H1 (cell line): ENCODE results near the gene RNF31. TPM values are rescaled to one million over a fixed set of nuclear protein-coding genes. Genes with fewer than 3 reads are reported as not detected.

Experiments used
- CTCF ChIA-PET: fragments of 300-600 bp; sonication (Branson Sonifier 250); formaldehyde crosslinking; loops from one replicate; lab custom pipeline; 2021; ENCODE audit not compliant: partially characterized antibody; lab: Charles Lee
- POLR2A ChIA-PET: fragments of 300-600 bp; sonication (Branson Sonifier 250); formaldehyde crosslinking; loops from one replicate; lab custom pipeline; 2021; ENCODE audit warnings: inconsistent platforms; ENCODE audit not compliant: partially characterized antibody; lab: Charles Lee
- DNase-seq, 2 experiments: peaks; one replicate each; pipeline versions ENCODE4 v3.0.0 to v3.0.0-alpha.2; 2010 to 2022; ENCODE audit warnings: low spot score in 2 of 2, low read depth in 1 of 2, mixed read lengths in 1 of 2
- FAIRE-seq: peaks from 2 replicates; lab custom pipeline; 2011; peaks lifted over from hg19 to GRCh38; lab: Jason Lieb, UNC
- H2AFZ ChIP-seq: 2 replicates; pipeline ENCODE4 v1.8.1; 2012; ENCODE audit warnings: low read length, inconsistent platforms
- H2AK5ac ChIP-seq: 2 replicates; pipeline ENCODE4 v1.6.1; 2013; ENCODE audit warnings: low read depth, low read length
- H2BK120ac ChIP-seq: replicated peaks from 2 replicates; pipeline ENCODE3; 2013; ENCODE audit warnings: low read depth, low read length, inconsistent platforms
- H2BK12ac ChIP-seq: 2 replicates; pipeline ENCODE4 v1.6.1; 2013; ENCODE audit warnings: low read depth, low read length
- H2BK15ac ChIP-seq: 2 replicates; pipeline ENCODE4 v1.6.1; 2013; ENCODE audit warnings: low read length
- H2BK20ac ChIP-seq: 2 replicates; pipeline ENCODE4 v1.6.1; 2013; ENCODE audit warnings: low read length
- H2BK5ac ChIP-seq: 2 replicates; pipeline ENCODE4 v1.6.1; 2013; ENCODE audit warnings: low read depth, low read length
- H3K14ac ChIP-seq: 2 replicates; pipeline ENCODE4 v1.6.1; 2013; ENCODE audit warnings: inconsistent platforms; ENCODE audit not compliant: insufficient read length
- H3K18ac ChIP-seq: 2 replicates; pipeline ENCODE4 v1.6.1; 2013; ENCODE audit warnings: low read length; ENCODE audit errors: extremely low read depth
- H3K23ac ChIP-seq: 2 replicates; pipeline ENCODE4 v1.6.1; 2013; ENCODE audit warnings: inconsistent platforms; ENCODE audit not compliant: insufficient read length
- H3K23me2 ChIP-seq: 2 replicates; pipeline ENCODE4 v1.6.1; 2013; ENCODE audit warnings: low read depth, low read length
- H3K27ac ChIP-seq: 2 replicates; pipeline ENCODE4 v1.6.1; 2011; ENCODE audit warnings: low read depth, low read length, inconsistent platforms
- H3K27me3 ChIP-seq, 4 experiments: replicated peaks in 1 of 4; 1 replicate in 1 of 4; 2 replicates in 3 of 4; pipeline versions ENCODE4 v1.6.1 to v1.8.1; 2011 to 2013; ENCODE audit warnings: low read length in 3 of 4, mild to moderate bottlenecking in 3 of 4, inconsistent platforms in 2 of 4, mixed read lengths in 2 of 4, moderate library complexity in 1 of 4; ENCODE audit not compliant: control insufficient read depth in 3 of 4, insufficient read depth in 3 of 4; ENCODE audit errors: extremely low read depth in 1 of 4
- H3K36me3 ChIP-seq, 4 experiments: 2 replicates each; pipeline versions ENCODE4 v1.6.1 to v1.8.1; 2011 to 2013; ENCODE audit warnings: mild to moderate bottlenecking in 4 of 4, low read length in 3 of 4, moderate library complexity in 2 of 4, control low read depth in 1 of 4, inconsistent platforms in 1 of 4; ENCODE audit not compliant: insufficient read depth in 4 of 4, control insufficient read depth in 2 of 4
- H3K4ac ChIP-seq: replicated peaks from 2 replicates; pipeline ENCODE3; 2013; ENCODE audit warnings: low read length, low read depth, mixed read lengths, inconsistent platforms; ENCODE audit not compliant: insufficient read length
- H3K4me1 ChIP-seq, 4 experiments: replicated peaks in 1 of 4; 1 replicate in 1 of 4; 2 replicates in 3 of 4; pipeline versions ENCODE4 v1.6.1 to v1.8.1; 2011 to 2013; ENCODE audit warnings: low read length in 3 of 4, inconsistent platforms in 2 of 4, mixed read lengths in 1 of 4; ENCODE audit not compliant: insufficient read depth in 4 of 4, control insufficient read depth in 3 of 4
- H3K4me2 ChIP-seq, 2 experiments: 2 replicates each; pipeline versions ENCODE4 v1.6.1 to v1.8.1; 2011 to 2013; ENCODE audit warnings: low read depth in 2 of 2, low read length in 2 of 2, control low read depth in 1 of 2, inconsistent platforms in 1 of 2, mild to moderate bottlenecking in 1 of 2; ENCODE audit not compliant: insufficient read depth in 1 of 2
- H3K4me3 ChIP-seq, 4 experiments: fragments of 200-600, 300-600 bp in 1 of 4; sonication (generic), shearing (Covaris generic), sonication (Bioruptor Twin) in 1 of 4; 2 replicates each; pipeline versions ENCODE4 v1.5.1 to v1.8.1; 2011 to 2016; ENCODE audit warnings: low read length in 4 of 4, low read depth in 3 of 4, control low read depth in 2 of 4, inconsistent platforms in 2 of 4, mild to moderate bottlenecking in 2 of 4, mixed read lengths in 1 of 4, moderate library complexity in 1 of 4; ENCODE audit not compliant: insufficient read depth in 2 of 4; ENCODE audit errors: extremely low read depth in 1 of 4
- H3K56ac ChIP-seq: replicated peaks from 2 replicates; pipeline ENCODE3; 2013; ENCODE audit warnings: low read depth, mild to moderate bottlenecking, mixed read lengths, low read length, inconsistent platforms; ENCODE audit not compliant: insufficient read length
- H3K79me1 ChIP-seq: 2 replicates; pipeline ENCODE4 v1.6.1; 2013; ENCODE audit warnings: low read depth, low read length, control low read depth
- H3K79me2 ChIP-seq, 2 experiments: 2 replicates each; pipeline versions ENCODE4 v1.6.1 to v1.8.1; 2012 to 2013; ENCODE audit warnings: low read length in 2 of 2, mild to moderate bottlenecking in 2 of 2, inconsistent platforms in 1 of 2; ENCODE audit not compliant: insufficient read depth in 2 of 2, control insufficient read depth in 1 of 2
- H3K9ac ChIP-seq, 4 experiments: replicated peaks in 1 of 4; 1 replicate in 1 of 4; 2 replicates in 3 of 4; pipeline versions ENCODE4 v1.6.1 to v1.8.1; 2011 to 2013; ENCODE audit warnings: low read depth in 3 of 4, low read length in 3 of 4, control low read depth in 2 of 4, mild to moderate bottlenecking in 2 of 4, moderate library complexity in 2 of 4, inconsistent platforms in 1 of 4; ENCODE audit errors: extremely low read depth in 1 of 4
- H3K9me3 ChIP-seq, 2 experiments: 2 replicates each; pipeline versions ENCODE4 v1.6.1 to v1.8.1; 2012 to 2013; ENCODE audit warnings: mild to moderate bottlenecking in 2 of 2, moderate library complexity in 2 of 2, control low read depth in 1 of 2, inconsistent platforms in 1 of 2, low read depth in 1 of 2, low read length in 1 of 2, mixed read lengths in 1 of 2; ENCODE audit not compliant: insufficient read depth in 2 of 2
- H4K20me1 ChIP-seq, 2 experiments: replicated peaks in 1 of 2; 2 replicates each; pipeline versions ENCODE3 to v1.8.1; 2011 to 2013; ENCODE audit warnings: inconsistent platforms in 2 of 2, low read length in 2 of 2, mild to moderate bottlenecking in 1 of 2; ENCODE audit not compliant: insufficient read depth in 2 of 2, control insufficient read depth in 1 of 2
- H4K5ac ChIP-seq: 2 replicates; pipeline ENCODE4 v1.6.1; 2013; ENCODE audit warnings: low read length, low read depth, mixed read lengths, inconsistent platforms; ENCODE audit not compliant: insufficient read length
- H4K8ac ChIP-seq: 2 replicates; pipeline ENCODE4 v1.8.0; 2013; ENCODE audit warnings: mild to moderate bottlenecking, moderate library complexity, low read length, inconsistent platforms; ENCODE audit not compliant: insufficient read depth; ENCODE audit errors: extremely low read depth
- H4K91ac ChIP-seq: replicated peaks from 2 replicates; pipeline ENCODE3; 2013; ENCODE audit warnings: low read length, mixed read lengths, inconsistent platforms; ENCODE audit not compliant: insufficient read length
- POLR2A ChIP-seq, 2 experiments: IDR thresholded peaks; 1 replicate in 1 of 2; 2 replicates in 1 of 2; pipeline ENCODE4 v1.6.1; 2011; ENCODE audit warnings: low read depth in 2 of 2, low read length in 2 of 2, mild to moderate bottlenecking in 2 of 2; ENCODE audit errors: control extremely low read depth in 1 of 2
- RXRA ChIP-seq: IDR thresholded peaks from 2 replicates; pipeline ENCODE4 v1.6.1; 2011; ENCODE audit warnings: low read depth, mild to moderate bottlenecking, low read length, moderate library complexity; ENCODE audit not compliant: insufficient read depth
- WGBS, 2 experiments: shearing (Covaris generic) in 1 of 2; methylation state at CpG; one replicate each; pipeline versions ENCODE4 v1.1.6 to v1.1.7; 2013 to 2015; ENCODE audit warnings: low lambda C conversion rate in 2 of 2, mixed read lengths in 2 of 2, inconsistent platforms in 1 of 2, low coverage in 1 of 2, missing lambda C conversion rate in 1 of 2; ENCODE audit not compliant: insufficient replicate concordance in 2 of 2, insufficient coverage in 1 of 2, insufficient read length in 1 of 2; ENCODE audit errors: extremely low coverage in 1 of 2, missing lambda C conversion rate in 1 of 2; 5-methylcytosine and 5-hydroxymethylcytosine counted together
- polyA plus RNA-seq, 7 experiments: library from polyadenylated mRNA; depleted of rRNA in 3 of 7; stranded (reverse) in 5 of 7; unstranded in 2 of 7; fragments of >200 nt in 5 of 7; fragments of 200-250 nt in 2 of 7; gene quantifications; 1 replicate in 5 of 7; 2 replicates in 1 of 7; 4 replicates in 1 of 7; pipeline versions ENCODE4 v1.2.1 to v1.2.3, GENCODE V29; 2011 to 2013; ENCODE audit warnings: missing spikeins in 2 of 7, mixed read lengths in 2 of 7
- total RNA-seq: library from RNA; stranded (reverse); fragmentation: NEBNext Ultra II Directional; extraction: Animal tissue kit (Norgen Biotek cat#: 25700); gene quantifications from 2 replicates; pipeline ENCODE4 v1.2.1, GENCODE V29; 2021

RNF31 gene
- total and polyA plus RNA-seq, 2 of the 8 experiments (the other 6 are each of a cell fraction or from before 2014, with no cell fraction given), result 17.5 to 72.0 TPM

GRCh38 chr14:24196071-24197055, 49.1 kb downstream of the RNF31 start:
- Histone ChIP-seq H4K8ac (no peak overlapping the region; the same call in 1 of the 2 replicates), H3K23ac (no peak overlapping the region), H3K4me1 (peaks cover 0 to 9% (median 3%) of the 10 kb centered on the region in 4 experiments; a peak in 3 of 7 replicates), H4K20me1 (no peaks in the 10 kb centered on the region), H3K79me2 (peaks cover 0 to 3% of the 10 kb centered on the region in 2 experiments; a peak in 2 of 4 replicates), H3K4ac (no peak overlapping the region), H3K9ac (peak overlapping the region in 3 of 4 experiments; percentile 78 to 97 (median 96); a peak in 6 of 7 replicates), H4K91ac (peak overlapping the region; percentile 49), H2BK15ac (no peak overlapping the region), H3K56ac (peak overlapping the region; percentile 71), H3K27ac (peak overlapping the region; percentile 95), H3K14ac (no peak overlapping the region), H3K9me3 (peaks cover 2% of the 10 kb centered on the region in 2 experiments; a peak in 2 of 4 replicates), H2BK20ac (no peak overlapping the region), H3K4me3 (peak overlapping the region; percentile 65 to 88 (median 84)), H3K4me2 (peak overlapping the region; percentile 79 to 94), H2AFZ (no peak overlapping the region), H3K36me3 (peaks cover 4 to 10% (median 7%) of the 10 kb centered on the region in 4 experiments; a peak in 5 of 8 replicates), H2BK120ac (no peak overlapping the region), H3K23me2 (peaks cover 5% of the 10 kb centered on the region; the same call in 1 of the 2 replicates), H3K79me1 (peaks cover 3% of the 10 kb centered on the region; the same call in 1 of the 2 replicates), H3K18ac (no peak overlapping the region), H3K27me3 (no peaks in the 10 kb centered on the region), H2BK5ac (peak overlapping the region; percentile 91; the same call in 1 of the 2 replicates), H2BK12ac (no peak overlapping the region), H2AK5ac (no peak overlapping the region), H4K5ac (peak overlapping the region; percentile 73)
- ChIA-PET POLR2A (interaction anchor here (0.6 to 4.7 kb wide), 22 partner anchors 8 to 629 kb away, joined by 3 to 119 read pairs (median 4); partner anchors contain the start of genes AP1G2, CHMP4A, GMPR2 and IPO4), CTCF (interaction anchor here (0.9 to 2.1 kb wide), 3 partner anchors 19 to 106 kb away, joined by 5 to 7 read pairs (median 7); partner anchors contain the start of genes MDP1 and TINF2)
- WGBS, 2 experiments, result 42% methylated on average over 32 of the region's 33 CpGs; no CpG with 5 or more reads in 1 of the 2 experiments
- no peak for FAIRE-seq
- TF ChIP-seq POLR2A (IDR thresholded peaks at IDR 0.05; ENCODE audit: control extremely low read depth in 1 of 2, low read depth in 2 of 2, low read length in 2 of 2) (peak in 1 of 2 experiments; percentile 53; a peak in 1 of 3 replicates), RXRA (no peak)
- no peak for DNase-seq
